Measurements from ENCODE around the gene RPP38.

The RPP38 gene

DNA sequence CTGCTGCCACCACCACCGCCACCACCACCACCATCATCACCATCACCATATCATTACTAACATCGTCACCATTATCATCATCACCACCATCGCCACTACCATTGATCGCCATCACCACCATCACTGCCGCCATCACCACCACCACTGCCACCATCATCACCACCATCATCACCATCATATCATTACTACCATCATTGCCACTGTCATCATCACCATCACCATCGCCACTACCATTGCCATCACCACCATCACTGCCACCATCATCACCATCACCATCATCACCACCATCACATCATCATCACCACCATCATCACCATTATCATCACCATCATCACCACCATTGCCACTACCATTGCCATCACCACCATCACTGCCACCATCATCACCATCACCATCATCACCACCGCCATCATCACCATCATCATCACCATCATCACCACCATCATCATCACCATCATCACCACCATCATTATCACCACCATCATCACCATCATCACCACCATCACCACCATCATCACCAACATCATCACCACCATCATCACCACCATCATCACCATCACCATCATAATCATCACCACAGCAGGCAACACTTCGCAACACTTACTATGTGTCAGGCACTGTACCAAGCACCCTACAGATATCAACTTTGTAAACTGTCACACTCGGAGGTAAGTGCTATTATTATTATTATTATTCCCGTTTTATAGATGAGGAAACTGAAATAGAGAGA, 52.1 kb downstream of the RPP38 start:
- H3K9me3 ChIP-seq, result no peaks in the 10 kb centered on the region
- no peaks in the 10 kb centered on the region for H3K4me1 ChIP-seq (ENCODE audit: control insufficient read depth in 1 of 2, insufficient read depth in 1 of 2, low read depth in 1 of 2, low read length in 1 of 2)
- H3K27ac ChIP-seq, result no peak overlapping the region
- no peaks in the 10 kb centered on the region for H3K27me3 ChIP-seq
- TF ChIP-seq, protein P1, sequence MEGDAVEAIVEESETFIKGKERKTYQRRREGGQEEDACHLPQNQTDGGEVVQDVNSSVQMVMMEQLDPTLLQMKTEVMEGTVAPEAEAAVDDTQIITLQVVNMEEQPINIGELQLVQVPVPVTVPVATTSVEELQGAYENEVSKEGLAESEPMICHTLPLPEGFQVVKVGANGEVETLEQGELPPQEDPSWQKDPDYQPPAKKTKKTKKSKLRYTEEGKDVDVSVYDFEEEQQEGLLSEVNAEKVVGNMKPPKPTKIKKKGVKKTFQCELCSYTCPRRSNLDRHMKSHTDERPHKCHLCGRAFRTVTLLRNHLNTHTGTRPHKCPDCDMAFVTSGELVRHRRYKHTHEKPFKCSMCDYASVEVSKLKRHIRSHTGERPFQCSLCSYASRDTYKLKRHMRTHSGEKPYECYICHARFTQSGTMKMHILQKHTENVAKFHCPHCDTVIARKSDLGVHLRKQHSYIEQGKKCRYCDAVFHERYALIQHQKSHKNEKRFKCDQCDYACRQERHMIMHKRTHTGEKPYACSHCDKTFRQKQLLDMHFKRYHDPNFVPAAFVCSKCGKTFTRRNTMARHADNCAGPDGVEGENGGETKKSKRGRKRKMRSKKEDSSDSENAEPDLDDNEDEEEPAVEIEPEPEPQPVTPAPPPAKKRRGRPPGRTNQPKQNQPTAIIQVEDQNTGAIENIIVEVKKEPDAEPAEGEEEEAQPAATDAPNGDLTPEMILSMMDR (IDR thresholded peaks at IDR 0.05), result no peak
- no peak overlapping the region for H3K4me3 ChIP-seq (ENCODE audit: low read depth in 1 of 2, low read length in 1 of 2)
- no peaks in the 10 kb centered on the region for H3K36me3 ChIP-seq

DNA sequence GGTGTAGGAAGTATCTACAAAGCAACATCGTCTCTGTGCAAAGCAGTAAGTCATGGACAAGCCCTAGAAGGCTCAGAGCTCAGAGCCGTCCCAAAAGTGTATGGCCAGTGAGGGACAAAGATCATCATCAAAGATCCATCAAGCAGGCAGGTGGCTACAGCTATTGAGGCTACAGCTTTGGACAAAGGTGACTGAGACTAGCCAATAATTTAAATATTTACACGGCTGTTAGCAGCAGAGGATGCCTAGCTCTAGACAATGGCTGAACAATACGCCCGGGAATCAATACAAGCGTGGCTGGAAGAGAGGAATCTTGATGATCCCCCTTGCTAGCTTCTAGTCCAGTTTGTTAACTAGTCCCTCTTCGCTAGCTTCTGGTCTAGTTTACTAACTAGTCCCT, 53.4 kb downstream of the RPP38 start:
- no peaks in the 10 kb centered on the region for H3K36me3 ChIP-seq
- H3K27me3 ChIP-seq, result no peaks in the 10 kb centered on the region
- no peaks in the 10 kb centered on the region for H3K9me3 ChIP-seq
- no peak overlapping the region for H3K27ac ChIP-seq
- no peak overlapping the region for H3K4me3 ChIP-seq (ENCODE audit: low read depth in 1 of 2, low read length in 1 of 2)
- TF ChIP-seq, protein P1 (IDR thresholded peaks at IDR 0.05), result no peak
- no peaks in the 10 kb centered on the region for H3K4me1 ChIP-seq (ENCODE audit: control insufficient read depth in 1 of 2, insufficient read depth in 1 of 2, low read depth in 1 of 2, low read length in 1 of 2)

DNA sequence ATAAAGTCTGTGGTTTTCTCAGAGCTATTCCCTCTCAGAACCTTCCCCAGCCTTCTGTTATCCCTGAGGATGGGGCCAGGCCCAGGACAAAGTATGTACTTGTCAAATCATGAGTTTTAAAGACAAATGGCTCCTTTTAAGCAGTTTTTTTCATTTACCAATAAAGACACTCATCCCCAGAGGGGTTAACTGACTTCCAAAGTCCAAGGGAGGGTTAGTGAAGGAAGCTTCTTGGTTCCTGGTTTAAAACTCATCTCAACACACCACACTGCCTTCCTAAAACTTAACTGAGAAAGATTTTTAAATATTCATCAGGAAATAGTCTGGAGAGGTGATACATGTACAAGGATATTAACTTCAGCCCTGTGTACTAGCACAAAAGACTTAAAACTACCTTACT, 55.4 kb downstream of the RPP38 start:
- TF ChIP-seq, protein P1 (IDR thresholded peaks at IDR 0.05), result no peak
- no peaks in the 10 kb centered on the region for H3K4me1 ChIP-seq (ENCODE audit: control insufficient read depth in 1 of 2, insufficient read depth in 1 of 2, low read depth in 1 of 2, low read length in 1 of 2)

More for the DNA sequence above, 55.4 kb downstream of the RPP38 start:
- no peak overlapping the region for H3K4me3 ChIP-seq (ENCODE audit: low read depth in 1 of 2, low read length in 1 of 2)
- no peaks in the 10 kb centered on the region for H3K36me3 ChIP-seq
- no peaks in the 10 kb centered on the region for H3K27me3 ChIP-seq
- H3K9me3 ChIP-seq, result no peaks in the 10 kb centered on the region
- H3K27ac ChIP-seq, result no peak overlapping the region

All from neutrophil (primary cell).